Keratinocyte (primary cell): Measurements from ENCODE around the gene SDC1. TPM values are rescaled to one million over a fixed set of nuclear protein-coding genes. Genes with fewer than 3 reads are reported as not detected.

ENCODE experiments used
- DNase-seq: peaks from one replicate; pipeline ENCODE4 v3.0.0-alpha.2; 2011; ENCODE audit warnings: low read depth, missing footprints, low spot score
- FAIRE-seq: peaks from 2 replicates; lab custom pipeline; 2011; peaks lifted over from hg19 to GRCh38; lab: Jason Lieb, UNC
- H2AFZ ChIP-seq: 2 replicates; pipeline ENCODE4 v1.6.0; 2012; ENCODE audit warnings: low read length, control low read depth, inconsistent platforms; ENCODE audit not compliant: control insufficient read depth
- H3K27ac ChIP-seq: 2 replicates; pipeline ENCODE4 v1.5.1; 2011; ENCODE audit warnings: low read length; ENCODE audit not compliant: control insufficient read depth, insufficient read depth
- H3K27me3 ChIP-seq: 3 replicates; pipeline ENCODE4 v1.6.0; 2011; ENCODE audit warnings: low read length; ENCODE audit not compliant: control insufficient read depth, insufficient read depth; ENCODE audit errors: extremely low read depth
- H3K36me3 ChIP-seq, 2 experiments: 2 replicates in 1 of 2; 3 replicates in 1 of 2; pipeline ENCODE4 v1.5.1; 2011; ENCODE audit warnings: low read length in 2 of 2, mild to moderate bottlenecking in 1 of 2; ENCODE audit not compliant: control insufficient read depth in 2 of 2, insufficient read depth in 2 of 2; ENCODE audit errors: extremely low read depth in 1 of 2
- H3K4me1 ChIP-seq: 3 replicates; pipeline ENCODE4 v1.5.1; 2011; ENCODE audit warnings: low read length; ENCODE audit not compliant: control insufficient read depth, insufficient read depth; ENCODE audit errors: extremely low read depth
- H3K4me2 ChIP-seq: 3 replicates; pipeline ENCODE4 v1.6.0; 2011; ENCODE audit warnings: low read depth, low read length; ENCODE audit not compliant: control insufficient read depth, insufficient read depth; ENCODE audit errors: extremely low read depth
- H3K4me3 ChIP-seq, 3 experiments: fragments of 200-600 bp in 1 of 3; sonication (generic) in 1 of 3; 2 replicates in 2 of 3; 3 replicates in 1 of 3; pipeline ENCODE4 v1.5.1; 2011 to 2016; ENCODE audit warnings: low read length in 3 of 3, mild to moderate bottlenecking in 3 of 3, control low read depth in 2 of 3, inconsistent platforms in 1 of 3, low read depth in 1 of 3, mixed read lengths in 1 of 3, mixed run types in 1 of 3, moderate library complexity in 1 of 3; ENCODE audit not compliant: control insufficient read depth in 2 of 3, insufficient read depth in 2 of 3; ENCODE audit errors: extremely low read depth in 1 of 3
- H3K79me2 ChIP-seq: 2 replicates; pipeline ENCODE4 v1.6.0; 2012; ENCODE audit warnings: low read length; ENCODE audit not compliant: control insufficient read depth, insufficient read depth
- H3K9ac ChIP-seq: 3 replicates; pipeline ENCODE4 v1.6.0; 2011; ENCODE audit warnings: low read length; ENCODE audit not compliant: control insufficient read depth, insufficient read depth; ENCODE audit errors: extremely low read depth
- H3K9me1 ChIP-seq: 3 replicates; pipeline ENCODE4 v1.6.0; 2011; ENCODE audit warnings: low read length; ENCODE audit not compliant: control insufficient read depth, insufficient read depth; ENCODE audit errors: extremely low read depth
- H3K9me3 ChIP-seq: 2 replicates; pipeline ENCODE4 v1.5.1; 2012; ENCODE audit warnings: low read depth, low read length; ENCODE audit not compliant: control insufficient read depth
- H4K20me1 ChIP-seq: 3 replicates; pipeline ENCODE4 v1.6.0; 2011; ENCODE audit warnings: low read length; ENCODE audit not compliant: control insufficient read depth, insufficient read depth; ENCODE audit errors: extremely low read depth
- CTCF ChIP-seq, 3 experiments: IDR thresholded peaks in 1 of 3; conservative IDR thresholded peaks in 1 of 3; optimal IDR thresholded peaks in 1 of 3; 2 replicates in 2 of 3; 3 replicates in 1 of 3; pipeline versions ENCODE3 to v1.5.1; 2011; ENCODE audit warnings: low read length in 3 of 3, mild to moderate bottlenecking in 3 of 3, moderate library complexity in 2 of 3, control low read depth in 1 of 3, inconsistent platforms in 1 of 3; ENCODE audit not compliant: insufficient read depth in 2 of 3; ENCODE audit errors: extremely low read depth in 1 of 3
- EZH2 ChIP-seq: IDR thresholded peaks from one replicate; pipeline ENCODE4 v1.6.1; 2012; ENCODE audit warnings: inconsistent platforms, mild to moderate bottlenecking, low read length, moderate library complexity
- dilution Hi-C: fragments of 300-500 bp; cut with MboI; formaldehyde crosslinking; loops from one replicate; pipeline ENCODE4 v1.7.0; 2020; ENCODE audit warnings: low sequenced_read_pairs; ENCODE audit not compliant: extremely low pct_ligation_motif_present
- polyA plus RNA-seq, 5 experiments: library from polyadenylated mRNA; depleted of rRNA in 3 of 5; stranded (reverse) in 3 of 5; stranded (forward) in 1 of 5; unstranded in 1 of 5; fragments of >200 nt; gene quantifications; 1 replicate in 1 of 5; 2 replicates in 3 of 5; 3 replicates in 1 of 5; pipeline versions ENCODE4 v1.2.1 to v1.2.3, GENCODE V29; 2011 to 2012; ENCODE audit warnings: missing spikeins in 2 of 5, low read depth in 1 of 5, low replicate concordance in 1 of 5

The SDC1 gene
- polyA plus RNA-seq, 1 donor (not counting 4 experiments of a cell fraction or from before 2014, with no cell fraction given), result 696 TPM

GRCh38 chr2:20168048-20168726 is 56.7 kb downstream of the SDC1 start:
- Histone ChIP-seq H3K9me3 (no peaks in the 10 kb centered on the region), H2AFZ (peak overlapping the region; percentile 11), H3K9ac (no peak overlapping the region), H3K4me1 (peaks cover 77% of the 10 kb centered on the region), H3K36me3 (no peaks in the 10 kb centered on the region), H3K4me3 (no peak overlapping the region), H3K79me2 (no peaks in the 10 kb centered on the region), H3K27ac (no peak overlapping the region), H4K20me1 (no peaks in the 10 kb centered on the region), H3K27me3 (no peaks in the 10 kb centered on the region), H3K9me1 (no peaks in the 10 kb centered on the region), H3K4me2 (no peak overlapping the region)
- FAIRE-seq (no peak), DNase-seq (no peak)
- dilution Hi-C loops, result no loop called here
- TF ChIP-seq EZH2, result no peak
- no peak for TF ChIP-seq CTCF (optimal IDR thresholded peaks at IDR 0.05 in 1 of 3, IDR thresholded peaks at IDR 0.05 in 1 of 3, conservative IDR thresholded peaks at IDR 0.05 in 1 of 3; ENCODE audit: extremely low read depth in 1 of 3, insufficient read depth in 2 of 3, low read length in 3 of 3)

- no peak for DNase-seq
- peak overlapping the region; percentile 40 for H3K9ac ChIP-seq
- H3K36me3 ChIP-seq, result no peaks in the 10 kb centered on the region
Observed at GRCh38 chr2:20167356-20167755, 57.6 kb downstream of the SDC1 start.

More at GRCh38 chr2:20167356-20167755, 57.6 kb downstream of the SDC1 start:
- FAIRE-seq, result no peak
- H3K27me3 ChIP-seq, result no peaks in the 10 kb centered on the region
- H3K9me1 ChIP-seq, result no peaks in the 10 kb centered on the region
- H3K4me2 ChIP-seq, result peak overlapping the region; percentile 45
- TF ChIP-seq CTCF (optimal IDR thresholded peaks at IDR 0.05 in 1 of 3, IDR thresholded peaks at IDR 0.05 in 1 of 3, conservative IDR thresholded peaks at IDR 0.05 in 1 of 3; ENCODE audit: extremely low read depth in 1 of 3, insufficient read depth in 2 of 3, low read length in 3 of 3) (no peak), EZH2 (no peak)
- peaks cover 69% of the 10 kb centered on the region for H3K4me1 ChIP-seq
- no peaks in the 10 kb centered on the region for H3K79me2 ChIP-seq
- no peak overlapping the region for H3K4me3 ChIP-seq
- no peak overlapping the region for H2AFZ ChIP-seq
- dilution Hi-C loops, result no loop called here
- no peaks in the 10 kb centered on the region for H3K9me3 ChIP-seq
- peak overlapping the region; percentile 70 for H3K27ac ChIP-seq
- no peaks in the 10 kb centered on the region for H4K20me1 ChIP-seq
